IMR-90 (cell line): ENCODE results near the gene CIRBP. TPM values are rescaled to one million over a fixed set of nuclear protein-coding genes. Genes with fewer than 3 reads are reported as not detected.

Experiments used
- ATAC-seq: fragments of 200-7000 bp; cut with Tn5 transposase; 2 replicates; pipeline ENCODE4 v1.9.1; 2020; ENCODE audit warnings: low read depth, mild to moderate bottlenecking, moderate library complexity
- BruUV-seq: library from RNA; stranded (reverse); fragments of 400-500 nt; replicated peaks from 2 replicates; lab custom pipeline; 2021; lab: Mats Ljungman, UMichigan
- CTCF ChIA-PET: fragments of 300-600 bp; formaldehyde crosslinking; extraction: SDS; loops from one replicate; lab custom pipeline; 2021; ENCODE audit warnings: antibody characterized with exemption; lab: Yijun Ruan, JAX
- POLR2A ChIA-PET: fragments of 300-600 bp; sonication (Branson Sonifier 250); formaldehyde crosslinking; loops from one replicate; lab custom pipeline; 2022; ENCODE audit warnings: antibody characterized with exemption; ENCODE audit not compliant: unreplicated experiment; lab: Charles Lee
- DNase-seq: peaks from one replicate; pipeline ENCODE4 v3.0.0; 2013
- H2AFZ ChIP-seq: replicated peaks from 2 replicates; pipeline ENCODE3; 2013; ENCODE audit warnings: low read length, mild to moderate bottlenecking; ENCODE audit not compliant: poor library complexity
- H2AK5ac ChIP-seq: 2 replicates; pipeline ENCODE4 v1.6.1; 2013; ENCODE audit warnings: low read depth, low read length, inconsistent platforms
- H2AK9ac ChIP-seq: replicated peaks from 2 replicates; pipeline ENCODE3; 2013; ENCODE audit warnings: mild to moderate bottlenecking, low read depth, low read length, moderate library complexity; ENCODE audit not compliant: poor library complexity
- H2BK120ac ChIP-seq: 2 replicates; pipeline ENCODE4 v1.6.1; 2013; ENCODE audit warnings: low read depth, low read length, inconsistent platforms
- H2BK15ac ChIP-seq: 3 replicates; pipeline ENCODE4 v1.6.1; 2013; ENCODE audit warnings: low read depth, low read length, inconsistent platforms
- H2BK20ac ChIP-seq: 2 replicates; pipeline ENCODE4 v1.6.1; 2013; ENCODE audit warnings: low read depth, mild to moderate bottlenecking, inconsistent platforms, low read length, moderate library complexity
- H2BK5ac ChIP-seq: 2 replicates; pipeline ENCODE4 v1.6.1; 2013; ENCODE audit warnings: mild to moderate bottlenecking, low read depth, low read length, inconsistent platforms; ENCODE audit not compliant: poor library complexity, severe bottlenecking
- H3K14ac ChIP-seq: replicated peaks from 2 replicates; pipeline ENCODE4 v1.6.1; 2013; ENCODE audit warnings: low read depth, low read length, inconsistent platforms
- H3K18ac ChIP-seq: 2 replicates; pipeline ENCODE4 v1.6.1; 2013; ENCODE audit warnings: low read depth, low read length, control low read depth
- H3K23ac ChIP-seq: 2 replicates; pipeline ENCODE4 v1.6.1; 2013; ENCODE audit warnings: low read depth, low read length, inconsistent platforms
- H3K27ac ChIP-seq: 2 replicates; pipeline ENCODE4 v1.5.1; 2013; ENCODE audit warnings: mild to moderate bottlenecking, control low read depth, low read length; ENCODE audit not compliant: insufficient read depth
- H3K27me3 ChIP-seq: 2 replicates; pipeline ENCODE4 v1.6.1; 2013; ENCODE audit warnings: low read length; ENCODE audit not compliant: control insufficient read depth, insufficient read depth
- H3K36me3 ChIP-seq: 2 replicates; pipeline ENCODE4 v1.6.1; 2013; ENCODE audit warnings: low read length, mixed read lengths; ENCODE audit not compliant: control insufficient read depth, insufficient read depth
- H3K4ac ChIP-seq: 2 replicates; pipeline ENCODE4 v1.6.1; 2013; ENCODE audit warnings: low read depth, low read length, inconsistent platforms
- H3K4me1 ChIP-seq: 2 replicates; pipeline ENCODE4 v1.6.1; 2013; ENCODE audit warnings: low read length, mixed read lengths; ENCODE audit not compliant: control insufficient read depth, insufficient read depth
- H3K4me2 ChIP-seq: 2 replicates; pipeline ENCODE4 v1.6.1; 2013; ENCODE audit warnings: low read depth, mild to moderate bottlenecking, control low read depth, low read length, moderate library complexity
- H3K4me3 ChIP-seq: 2 replicates; pipeline ENCODE4 v1.5.1; 2013; ENCODE audit warnings: low read depth, mild to moderate bottlenecking, control low read depth, low read length, moderate library complexity; ENCODE audit not compliant: insufficient read depth
- H3K56ac ChIP-seq: 2 replicates; pipeline ENCODE4 v1.6.1; 2013; ENCODE audit warnings: low read length, inconsistent platforms; ENCODE audit not compliant: insufficient read depth; ENCODE audit errors: extremely low read depth
- H3K79me1 ChIP-seq, 2 experiments: 2 replicates each; pipeline ENCODE4 v1.6.1; 2013; ENCODE audit warnings: low read length in 2 of 2, inconsistent platforms in 1 of 2, low read depth in 1 of 2
- H3K9ac ChIP-seq: 2 replicates; pipeline ENCODE4 v1.6.1; 2013; ENCODE audit warnings: low read depth, low read length, control low read depth
- H3K9me1 ChIP-seq: 2 replicates; pipeline ENCODE4 v1.6.1; 2013; ENCODE audit warnings: low read length, inconsistent platforms; ENCODE audit not compliant: insufficient read depth
- H3K9me3 ChIP-seq: 2 replicates; pipeline ENCODE4 v1.6.1; 2013; ENCODE audit warnings: low read length; ENCODE audit not compliant: control insufficient read depth, insufficient read depth
- H4K20me1 ChIP-seq: 2 replicates; pipeline ENCODE4 v1.6.1; 2013; ENCODE audit warnings: low read length, inconsistent platforms; ENCODE audit not compliant: insufficient read depth
- H4K5ac ChIP-seq: 2 replicates; pipeline ENCODE4 v1.6.1; 2013; ENCODE audit warnings: mild to moderate bottlenecking, low read depth, low read length, control low read depth
- H4K8ac ChIP-seq, 2 experiments: 2 replicates each; pipeline ENCODE4 v1.6.1; 2013; ENCODE audit warnings: low read depth in 2 of 2, low read length in 2 of 2, control low read depth in 1 of 2, inconsistent platforms in 1 of 2
- H4K91ac ChIP-seq: 2 replicates; pipeline ENCODE4 v1.6.1; 2013; ENCODE audit warnings: low read depth, low read length, inconsistent platforms; ENCODE audit not compliant: insufficient read depth
- BHLHE40 ChIP-seq: fragments of 150-350 bp; IDR thresholded peaks from 2 replicates; pipeline ENCODE4 v1.6.1; 2016; ENCODE audit warnings: mild to moderate bottlenecking, low read depth, low read length
- CEBPB ChIP-seq: IDR thresholded peaks from 2 replicates; pipeline ENCODE4 v1.6.1; 2012; ENCODE audit warnings: low read depth, low read length, improper control_type of control experiment
- CTCF ChIP-seq: conservative IDR thresholded peaks from 2 replicates; pipeline ENCODE4 v1.5.1; 2012; ENCODE audit warnings: mild to moderate bottlenecking, low read depth, low read length, improper control_type of control experiment
- ELK1 ChIP-seq: fragments of 150-350 bp; IDR thresholded peaks from 2 replicates; pipeline ENCODE4 v1.6.1; 2016; ENCODE audit warnings: low read depth, mild to moderate bottlenecking, low read length, moderate library complexity, borderline replicate concordance
- MAFK ChIP-seq: IDR thresholded peaks from 2 replicates; pipeline ENCODE4 v1.6.1; 2012; ENCODE audit warnings: low read depth, low read length, improper control_type of control experiment
- MAZ ChIP-seq: IDR thresholded peaks from 2 replicates; pipeline ENCODE4 v1.6.1; 2012; ENCODE audit warnings: low read depth, mild to moderate bottlenecking, low read length, improper control_type of control experiment, moderate library complexity, borderline replicate concordance
- NFE2L2 ChIP-seq: fragments of 150-350 bp; IDR thresholded peaks from 2 replicates; pipeline ENCODE4 v1.6.1; 2016; ENCODE audit warnings: low read depth, mild to moderate bottlenecking, low read length
- RAD21 ChIP-seq: IDR thresholded peaks from 2 replicates; pipeline ENCODE4 v1.6.1; 2012; ENCODE audit warnings: low read length, improper control_type of control experiment
- RFX5 ChIP-seq: IDR thresholded peaks from 2 replicates; pipeline ENCODE4 v1.8.0; 2012; ENCODE audit warnings: low read depth, mild to moderate bottlenecking, low read length, moderate library complexity
- USF2 ChIP-seq: fragments of 150-350 bp; IDR thresholded peaks from 2 replicates; pipeline ENCODE4 v1.6.1; 2017; ENCODE audit warnings: mild to moderate bottlenecking, antibody characterized with exemption, low read length, low read depth
- WGBS, 2 experiments: methylation state at CpG; one replicate each; pipeline versions ENCODE4 v1.1.5 to v1.1.7; 2013; ENCODE audit warnings: missing lambda C conversion rate in 2 of 2; ENCODE audit not compliant: insufficient read length in 1 of 2; ENCODE audit errors: extremely low coverage in 2 of 2; 5-methylcytosine and 5-hydroxymethylcytosine counted together
- dilution Hi-C: fragments of 300-500 bp; cut with HindIII; formaldehyde crosslinking; loops from one replicate; pipeline ENCODE4 v1.14.3; 2018; ENCODE audit warnings: low sequenced_read_pairs; ENCODE audit not compliant: unreplicated experiment
- in situ Hi-C: fragments of 300-500 bp; cut with MboI; formaldehyde crosslinking; loops from 3 replicates; pipeline ENCODE4 v1.14.3; 2019; ENCODE audit warnings: low sequenced_read_pairs, inconsistent platforms, mixed read lengths
- intact Hi-C: fragments of 100-400 bp; cut with micrococcal nuclease; formaldehyde crosslinking; loops from 2 replicates; pipeline ENCODE4 v1.10.0; 2022
- polyA plus RNA-seq, 3 experiments: library from polyadenylated mRNA; depleted of rRNA; stranded (reverse); fragments of >200 nt; gene quantifications; 2 replicates each; pipeline ENCODE4 v1.2.3, GENCODE V29; 2012; ENCODE audit warnings: low replicate concordance in 1 of 3
- total RNA-seq: library from RNA; depleted of rRNA; stranded (reverse); fragments of >200 nt; gene quantifications from 2 replicates; pipeline ENCODE4 v1.2.3, GENCODE V29; 2012

CIRBP gene
- total and polyA plus RNA-seq, 2 of the 4 experiments (the other 2 are of a cell fraction): 299 to 542 TPM

GRCh38 chr19:1286487-1287353, 17.6 kb downstream of the CIRBP start:
- Histone ChIP-seq H2BK15ac (no peak overlapping the region), H3K79me1 (no peaks in the 10 kb centered on the region), H3K4me1 (no peaks in the 10 kb centered on the region), H3K9ac (no peak overlapping the region), H2AK9ac (peak overlapping the region; percentile 55), H3K27me3 (peaks cover 46% of the 10 kb centered on the region), H4K5ac (no peak overlapping the region), H2BK5ac (no peak overlapping the region), H3K18ac (no peak overlapping the region), H3K56ac (no peak overlapping the region), H4K8ac (no peak overlapping the region), H3K27ac (no peak overlapping the region), H3K9me3 (no peaks in the 10 kb centered on the region), H2BK120ac (no peak overlapping the region), H3K23ac (no peak overlapping the region), H2AFZ (peak overlapping the region; percentile 32), H3K4me2 (no peak overlapping the region), H3K36me3 (no peaks in the 10 kb centered on the region), H3K14ac (no peak overlapping the region), H2AK5ac (no peak overlapping the region), H3K4ac (no peak overlapping the region), H3K4me3 (no peak overlapping the region), H4K20me1 (0 out of 2 replicates have a peak, but pooled peaks cover 5% of the 10 kb centered on the region), H3K9me1 (no peaks in the 10 kb centered on the region), H2BK20ac (no peak overlapping the region), H4K91ac (no peak overlapping the region)
- POLR2A ChIA-PET: no interaction called here
- no peak for DNase-seq
- dilution Hi-C loops (no loop called here), intact Hi-C loops (no loop called here), in situ Hi-C loops (no loop called here)
- no peak for TF ChIP-seq CEBPB
- TF ChIP-seq RFX5: no peak
- no peak for TF ChIP-seq CTCF
- no peak for TF ChIP-seq ELK1
- no peak for TF ChIP-seq USF2
- TF ChIP-seq NFE2L2: no peak
- TF ChIP-seq RAD21: no peak
- TF ChIP-seq BHLHE40: no peak
- TF ChIP-seq MAZ: no peak
- TF ChIP-seq MAFK: no peak
- 43% methylated on average over 10 of the region's 38 CpGs; no CpG with 5 or more reads in 1 of the 2 experiments for whole genome bisulfite sequencing, 2 experiments
- no peak for ATAC-seq
- BruUV-seq: no TSS peak
- CTCF ChIA-PET: no interaction called here
